Stimulated activated naive CD8-positive, alpha-beta T cell treated with anti-CD3 and anti-CD28 coated beads, Interleukin-15, Interleukin-2, amounts not matched to agents 100 U/mL and 50 U/mL, for 24 hours (primary cell): ENCODE data around the gene DENND1B.

Source experiments
- ATAC-seq: fragments of 150-1000 bp; cut with Tn5 transposase; one replicate; pipeline ENCODE4 v1.10.0; 2021
- DNase-seq: peaks from one replicate; pipeline ENCODE4 v3.0.0; 2021

DENND1B gene

DNA sequence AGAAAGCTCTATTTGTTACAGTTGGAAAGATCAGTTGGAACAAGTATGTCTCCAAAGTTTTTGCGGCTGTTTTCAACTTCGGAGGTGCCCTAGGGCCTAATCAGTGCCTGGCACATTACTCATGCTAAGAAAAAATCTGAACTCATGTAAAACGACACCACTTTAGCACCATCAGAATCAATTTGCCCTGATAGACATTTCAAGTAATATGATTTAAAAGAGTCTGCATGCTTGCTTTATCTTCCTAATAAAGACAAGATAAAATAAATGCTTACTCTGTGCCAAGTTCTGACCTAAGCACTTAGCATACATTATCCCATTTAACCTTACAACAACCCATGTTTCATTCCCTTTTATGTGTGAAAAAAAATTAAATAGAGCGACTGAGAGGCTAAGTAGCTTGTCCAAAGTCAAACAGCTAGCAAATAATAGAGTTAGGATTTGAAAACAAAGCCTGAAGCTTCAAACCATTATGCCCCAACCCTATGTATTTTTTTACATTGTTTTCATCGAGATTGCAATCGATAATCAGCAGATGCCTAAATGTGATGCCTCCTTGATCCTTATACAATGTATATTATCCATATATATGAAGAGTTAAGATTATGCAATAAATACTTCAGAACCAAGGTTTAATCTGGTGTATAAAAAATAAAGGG is 91.3 kb downstream of the DENND1B start:
- ATAC-seq (no peak), DNase-seq (no peak)

DNA sequence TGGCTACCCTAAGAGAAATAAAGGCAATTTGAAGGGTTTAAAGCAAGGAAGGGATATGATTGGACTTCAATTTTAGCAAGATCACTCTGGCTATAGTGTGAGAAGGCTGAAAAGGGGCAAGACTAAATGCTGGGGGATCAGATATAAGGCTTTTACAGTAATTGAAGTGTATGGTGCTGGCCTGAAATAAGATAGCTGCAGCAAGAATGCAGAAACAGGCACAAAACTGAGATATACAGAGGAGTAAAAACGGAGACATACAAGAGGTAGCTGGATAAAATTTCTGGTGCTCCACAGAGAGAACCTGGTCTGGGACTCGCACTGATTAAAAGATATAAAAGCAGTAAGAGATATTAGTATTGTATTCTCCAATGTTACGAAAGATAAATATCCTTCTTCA is 92.0 kb downstream of the DENND1B start:
- DNase-seq (no peak), ATAC-seq (no peak)

GRCh38 chr1:197680311-197680710 is 95.0 kb downstream of the DENND1B start:
- ATAC-seq = no peak
- no peak for DNase-seq

- ATAC-seq = no peak
- DNase-seq = no peak
Observed at GRCh38 chr1:197677752-197678295, 97.5 kb downstream of the DENND1B start.

DNA sequence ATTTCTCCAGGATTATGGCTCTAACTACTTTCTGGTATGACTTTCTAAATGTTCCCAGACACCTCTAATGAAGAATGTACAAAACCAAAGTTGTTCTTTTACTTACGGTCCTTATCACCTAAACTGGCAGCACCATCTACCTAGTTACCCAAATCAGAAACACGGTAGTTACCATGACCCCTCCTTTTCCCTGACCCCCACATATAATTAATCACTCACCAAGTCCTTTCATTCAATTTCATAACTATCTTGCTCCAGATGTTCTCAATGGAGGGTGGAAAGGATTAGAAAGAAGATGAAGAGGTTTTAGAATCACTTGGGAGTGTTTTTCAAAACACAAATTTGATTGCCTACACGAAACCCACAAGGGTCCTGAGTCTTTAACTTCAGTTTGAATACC is 98.0 kb downstream of the DENND1B start:
- no peak for ATAC-seq

GRCh38 chr1:197675583-197676208 is 99.6 kb downstream of the DENND1B start:
- no peak for ATAC-seq
- no peak for DNase-seq

More for the DNA sequence above, 98.0 kb downstream of the DENND1B start:
- no peak for DNase-seq

- DNase-seq (no peak), ATAC-seq (no peak)
Observed at GRCh38 chr1:197674286-197674685, 101.0 kb downstream of the DENND1B start.

GRCh38 chr1:197673292-197673691 is 102.0 kb downstream of the DENND1B start:
- ATAC-seq = no peak
- DNase-seq = no peak

GRCh38 chr1:197672347-197672746 is 102.9 kb downstream of the DENND1B start:
- ATAC-seq (no peak), DNase-seq (no peak)

GRCh38 chr1:197671920-197672319 is 103.4 kb downstream of the DENND1B start:
- ATAC-seq (no peak), DNase-seq (no peak)

GRCh38 chr1:197671140-197671539 is 104.1 kb downstream of the DENND1B start:
- DNase-seq (no peak), ATAC-seq (no peak)

DNA sequence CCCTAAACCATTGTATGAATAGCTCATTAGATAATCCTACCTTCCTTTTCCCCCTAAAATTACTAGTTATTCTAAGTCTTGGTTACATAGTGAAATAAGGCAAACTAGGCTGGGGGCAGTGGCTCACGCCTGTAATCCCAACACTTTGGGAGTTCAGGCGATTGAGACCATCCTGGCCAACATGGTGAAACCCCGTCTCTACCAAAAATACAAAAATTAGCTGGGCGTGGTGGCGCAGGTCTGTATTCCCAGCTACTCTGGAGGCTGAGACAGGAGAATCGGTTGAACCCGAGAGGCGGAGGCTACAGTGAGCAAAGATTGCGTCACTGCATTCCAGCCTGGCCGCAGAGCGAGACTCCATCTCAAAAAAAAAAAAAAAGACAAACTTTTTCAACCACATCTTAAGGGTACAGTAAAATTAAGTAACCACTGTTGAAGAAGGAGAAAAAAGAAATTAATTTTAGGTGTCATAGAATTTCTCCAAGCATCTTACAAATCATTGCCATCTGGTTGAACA is 108.5 kb downstream of the DENND1B start:
- DNase-seq (no peak), ATAC-seq (no peak)

DNA sequence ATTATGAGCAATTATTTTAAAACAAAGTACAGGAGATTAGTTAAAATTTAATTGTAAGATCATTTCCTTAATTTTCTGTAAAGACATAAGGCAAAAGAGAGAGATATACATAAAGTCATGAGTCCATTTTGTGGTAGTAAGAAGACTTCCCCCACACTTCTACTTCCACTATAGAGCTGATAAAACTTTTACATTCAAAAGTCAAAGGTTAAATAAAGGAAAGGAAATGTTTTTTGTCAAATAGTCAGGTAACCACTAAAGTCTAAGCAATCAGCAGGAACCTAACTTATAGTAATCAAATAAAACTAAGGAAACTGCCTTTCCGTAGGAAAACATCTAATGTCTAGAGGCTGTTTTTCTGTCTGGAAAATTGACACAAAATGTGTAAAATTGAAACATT is 110.9 kb downstream of the DENND1B start:
- ATAC-seq (no peak), DNase-seq (no peak)

DNA sequence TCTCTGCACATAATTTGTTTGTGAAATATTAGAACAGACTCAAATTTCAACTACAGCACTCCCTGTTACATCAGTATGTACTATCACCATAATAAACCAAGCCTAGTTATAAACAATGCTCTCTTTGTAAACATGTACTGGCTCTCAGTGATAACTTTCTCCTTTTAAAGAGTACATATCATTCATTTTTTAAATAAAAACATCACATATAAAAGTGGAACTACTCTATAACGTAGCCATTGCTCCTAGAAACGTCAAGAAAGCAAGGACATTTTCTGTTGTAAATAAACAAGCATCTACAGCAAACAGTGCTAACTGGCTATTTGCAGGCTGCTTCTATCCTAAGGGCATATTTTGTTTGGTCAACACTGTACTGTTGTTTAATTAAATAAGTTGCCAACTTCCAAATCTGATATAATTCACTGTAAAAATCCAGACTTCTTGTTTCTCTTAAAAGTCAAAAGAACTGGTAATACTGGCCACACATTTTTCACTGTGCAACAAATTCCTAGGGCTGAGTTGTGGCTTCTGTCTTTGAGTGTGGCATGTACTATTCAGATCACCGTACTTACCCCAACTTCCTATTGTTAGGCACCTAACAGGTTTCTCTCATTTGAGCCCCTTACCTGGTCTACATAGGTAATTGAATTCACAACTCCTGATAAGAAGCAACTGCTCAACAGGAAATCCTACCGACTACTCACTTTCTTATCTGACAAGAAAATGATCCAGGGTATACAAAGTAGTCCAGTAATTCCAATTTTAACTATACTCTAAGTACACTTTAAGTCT is 111.9 kb downstream of the DENND1B start:
- no peak for ATAC-seq
- no peak for DNase-seq

- DNase-seq (no peak), ATAC-seq (no peak)
Observed at GRCh38 chr1:197660389-197660788, 114.9 kb downstream of the DENND1B start.

DNA sequence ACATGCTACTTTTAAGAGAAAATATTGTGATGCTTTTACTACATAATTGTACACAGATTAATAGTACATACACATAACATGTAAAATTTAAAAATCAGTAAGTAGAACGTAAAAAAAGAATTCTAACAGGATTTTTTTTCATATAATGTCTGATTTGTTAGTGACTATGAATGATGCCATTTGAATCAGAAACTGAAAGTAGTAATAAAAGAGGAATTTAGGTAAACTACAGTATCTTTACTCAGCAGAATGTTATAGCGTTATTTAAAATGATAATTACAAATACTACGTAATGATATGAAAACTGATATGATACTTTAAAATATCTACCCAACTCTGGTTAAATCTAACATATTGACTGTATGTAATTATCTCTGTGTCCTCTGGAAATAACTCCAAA is 116.1 kb downstream of the DENND1B start:
- no peak for DNase-seq
- ATAC-seq = no peak

DNA sequence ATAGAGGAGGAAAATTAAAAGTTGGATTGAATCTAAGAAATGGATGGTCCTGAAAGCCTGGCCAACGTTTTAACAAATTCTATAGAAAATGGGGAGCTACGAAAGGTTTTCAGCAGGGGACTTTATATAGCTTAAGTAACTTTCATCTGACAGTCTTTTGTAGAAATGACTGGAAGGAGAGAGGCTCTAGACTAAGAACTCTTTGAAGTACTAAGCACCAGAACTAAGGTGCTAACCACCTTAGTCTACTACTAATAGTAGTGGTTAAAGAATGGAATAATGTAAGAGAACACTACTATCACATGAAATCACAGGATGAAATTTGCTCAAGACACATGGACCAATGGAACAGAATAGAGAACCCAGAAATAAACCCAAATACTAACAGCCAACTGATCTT is 126.1 kb downstream of the DENND1B start:
- ATAC-seq = no peak
- DNase-seq = no peak

- DNase-seq (no peak), ATAC-seq (no peak)
Observed at GRCh38 chr1:197638316-197638715, 137.0 kb downstream of the DENND1B start.

- ATAC-seq = no peak
- DNase-seq = no peak
Observed at GRCh38 chr1:197637406-197637805, 137.9 kb downstream of the DENND1B start.

GRCh38 chr1:197633447-197634078 is 141.7 kb downstream of the DENND1B start:
- DNase-seq (no peak), ATAC-seq (no peak)

DNA sequence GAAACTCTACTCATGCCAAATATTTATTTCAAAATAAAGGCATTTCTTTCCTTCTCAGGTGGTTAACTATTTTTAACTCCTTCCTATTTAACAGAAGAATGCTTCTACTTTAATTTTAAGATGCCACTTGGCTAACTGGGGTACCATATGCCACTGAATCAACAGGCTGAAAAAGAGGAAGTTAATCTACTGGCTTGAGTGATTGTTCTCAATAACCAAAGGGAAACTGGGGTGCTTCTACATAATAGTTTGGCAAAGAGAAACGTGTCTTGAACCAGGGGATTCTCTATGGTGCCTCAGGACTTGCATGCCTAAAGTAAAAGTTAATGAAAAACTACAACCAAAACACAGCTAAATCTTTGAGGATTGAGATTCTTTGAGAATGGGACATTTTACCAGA is 142.6 kb downstream of the DENND1B start:
- DNase-seq = no peak
- ATAC-seq = no peak

DNA sequence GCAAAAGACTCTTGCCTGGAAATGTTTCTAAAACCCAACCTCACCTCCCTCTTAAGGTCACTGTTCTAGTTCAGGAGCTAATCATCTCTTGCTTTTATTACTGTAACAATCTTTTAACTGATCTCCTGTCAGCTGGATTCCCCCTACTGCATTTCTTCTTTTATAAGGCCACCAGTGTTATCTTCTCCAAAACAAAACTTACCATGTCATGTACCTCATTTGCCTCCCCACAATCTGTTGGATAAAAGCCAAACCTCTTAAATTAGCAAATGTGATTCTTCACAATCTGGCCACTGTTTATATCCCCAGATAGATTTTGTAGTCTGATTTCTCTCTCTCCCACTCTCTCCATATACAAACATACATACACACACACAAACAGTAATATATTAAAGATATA is 143.3 kb downstream of the DENND1B start:
- DNase-seq (no peak), ATAC-seq (no peak)
